Hematopoietic multipotent progenitor cell treated with erythropoietin and hydrocortisone succinate and interleukin-3 and kit ligand, for 6 days (in vitro differentiated cells): ENCODE measurements around the gene RNF182.
"Not testable (repeated sequence)": the region's sequence is repeated elsewhere in the genome, so short reads cannot be mapped to it uniquely, and the experiment has no call there.

ENCODE experiments used
- DNase-seq: peaks from one replicate; pipeline ENCODE4 v3.0.0-alpha.2; 2015

RNF182 gene, protein sequence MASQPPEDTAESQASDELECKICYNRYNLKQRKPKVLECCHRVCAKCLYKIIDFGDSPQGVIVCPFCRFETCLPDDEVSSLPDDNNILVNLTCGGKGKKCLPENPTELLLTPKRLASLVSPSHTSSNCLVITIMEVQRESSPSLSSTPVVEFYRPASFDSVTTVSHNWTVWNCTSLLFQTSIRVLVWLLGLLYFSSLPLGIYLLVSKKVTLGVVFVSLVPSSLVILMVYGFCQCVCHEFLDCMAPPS

DNA sequence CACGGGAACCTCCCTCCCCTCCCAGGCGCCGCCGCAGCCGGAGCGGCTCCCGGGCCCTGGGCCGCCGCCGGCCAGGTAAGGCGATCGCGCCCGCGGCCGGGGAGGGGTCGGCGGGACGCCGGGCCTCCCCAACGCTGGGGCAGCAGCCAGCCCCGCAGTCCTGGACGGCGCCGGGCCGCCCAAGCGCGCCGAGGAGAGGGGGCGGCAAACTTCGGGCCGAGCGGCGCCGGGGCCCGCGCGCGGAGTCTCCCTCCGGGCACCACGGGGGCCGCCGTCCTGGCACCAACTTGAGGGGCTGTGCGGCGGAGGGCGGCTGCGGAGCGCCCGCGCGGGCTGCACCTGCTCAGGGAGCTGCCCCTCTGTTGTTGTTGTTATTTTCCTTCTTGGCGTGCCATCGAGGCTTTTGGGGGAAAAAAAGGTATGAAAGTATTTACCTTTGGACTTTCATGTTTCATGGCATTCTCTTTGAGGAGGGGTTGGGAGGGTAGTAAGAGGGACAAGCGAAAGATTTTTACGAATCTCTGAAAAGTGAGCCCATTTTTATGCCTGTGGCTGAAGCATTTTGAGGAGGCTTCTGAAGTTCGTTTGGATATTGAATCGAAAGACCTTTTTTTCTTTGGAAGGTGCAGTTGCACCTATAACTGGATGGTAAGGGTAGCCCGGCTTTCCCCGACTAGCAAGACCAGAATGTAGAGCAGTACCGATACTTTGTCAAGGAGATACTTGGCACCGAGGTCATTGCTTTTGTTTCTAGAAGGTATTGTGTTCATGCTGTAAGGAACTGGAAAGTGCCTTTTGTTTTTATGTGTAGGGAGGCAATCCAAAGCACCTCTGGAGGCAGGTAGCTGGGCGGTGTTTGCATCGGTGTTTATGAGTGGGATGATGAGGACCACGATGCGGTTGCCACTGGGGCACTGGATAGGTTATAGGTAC lies at the start of gene RNF182:
Gene RNF182, plus strand, starts transcription at position 4 of the 933 bp plus-strand sequence. CDS start 52,168 bp downstream, outside the sequence.
- DNase-seq = no peak

DNA sequence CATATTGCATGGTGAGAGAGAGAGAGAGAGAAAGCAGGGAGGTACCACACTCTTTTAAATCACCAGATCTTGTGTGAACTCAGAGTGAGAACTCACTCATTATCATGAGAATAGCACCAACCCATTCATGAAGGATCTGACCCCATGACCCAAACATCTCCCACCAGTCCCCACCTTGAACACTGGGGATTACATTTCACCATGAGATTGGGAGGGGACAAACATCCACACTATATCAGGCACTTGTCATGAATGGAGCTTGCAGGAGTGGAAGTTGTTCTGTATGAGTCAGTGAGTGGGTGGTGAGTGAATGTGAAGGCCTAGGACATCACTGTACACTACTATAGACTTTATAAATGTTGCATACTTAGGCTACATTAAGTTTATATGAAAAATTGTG lies 47.7 kb upstream of the RNF182 start:
- no peak for DNase-seq

DNA sequence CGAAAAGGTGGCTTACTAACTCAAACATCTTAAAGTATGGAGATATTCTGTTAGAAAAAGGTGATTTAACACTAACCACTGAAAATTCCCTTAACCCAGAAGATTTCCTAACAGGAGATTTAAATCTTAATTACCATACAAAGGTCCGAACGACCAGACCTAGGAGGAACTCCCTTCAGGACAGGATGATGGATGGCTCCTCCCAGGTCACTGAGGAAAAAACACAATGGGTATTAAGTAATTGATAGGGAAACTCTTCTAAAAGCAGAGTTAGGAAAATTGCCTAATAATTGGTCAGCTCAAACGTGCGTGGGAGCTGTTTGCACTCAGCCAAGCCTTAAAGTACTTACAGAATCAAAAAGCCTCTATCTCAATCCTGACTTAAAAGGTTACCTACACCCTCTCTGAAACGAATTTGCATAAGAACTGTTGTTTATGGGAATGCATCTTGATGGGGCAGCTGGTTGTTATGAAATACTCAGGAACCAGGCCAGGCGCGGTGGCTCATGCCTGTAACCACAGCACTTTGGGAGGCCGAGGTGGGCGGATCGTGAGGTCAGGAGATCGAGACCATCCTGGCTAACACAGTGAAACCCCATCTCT lies 44.6 kb upstream of the RNF182 start:
- DNase-seq = not testable (repeated sequence)

DNA sequence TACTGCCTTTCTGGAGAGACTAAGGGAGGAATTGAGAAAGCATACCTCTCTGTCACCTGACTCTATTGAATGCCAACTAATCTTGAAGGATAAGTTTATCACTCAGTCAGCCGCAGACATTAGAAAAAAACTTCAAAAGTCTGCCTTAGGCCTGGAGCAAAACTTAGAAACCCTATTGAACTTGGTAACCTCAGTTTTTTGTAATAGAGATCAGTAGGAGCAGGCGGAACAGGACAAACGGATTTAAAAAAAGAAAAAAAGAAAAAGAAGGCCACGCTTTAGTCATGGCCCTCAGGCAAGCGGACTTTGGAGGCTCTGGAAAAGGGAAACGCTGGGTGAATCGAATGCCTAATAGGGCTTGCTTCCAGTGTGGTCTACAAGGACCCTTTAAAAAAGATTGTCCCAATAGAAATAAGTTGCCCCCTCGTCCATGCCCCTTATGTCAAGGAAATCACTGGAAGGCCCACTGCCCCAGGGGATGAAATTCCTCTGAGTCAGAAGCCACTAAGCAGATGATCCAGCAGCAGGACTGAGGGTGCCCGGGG lies 43.1 kb upstream of the RNF182 start:
- no peak for DNase-seq

DNA sequence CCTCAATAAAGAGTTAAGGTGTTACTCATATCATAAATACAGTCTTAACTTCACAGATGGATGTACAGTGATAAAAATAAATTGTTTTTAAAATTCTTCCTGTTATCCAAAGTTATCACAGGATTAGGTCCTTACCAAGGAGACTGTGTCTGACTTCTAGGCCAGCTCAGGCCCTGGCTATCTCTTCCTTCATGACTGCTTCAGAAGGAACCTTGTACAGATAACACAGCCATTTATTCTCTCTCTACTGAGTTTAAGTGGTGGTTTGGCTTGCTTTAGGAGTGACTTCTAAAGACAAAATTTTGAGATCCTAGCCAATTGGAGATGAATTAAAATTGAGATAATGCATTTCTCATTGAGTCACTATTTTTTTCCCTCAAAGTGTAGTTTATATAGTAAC lies 40.8 kb upstream of the RNF182 start:
- peak; percentile 53 for DNase-seq

DNA sequence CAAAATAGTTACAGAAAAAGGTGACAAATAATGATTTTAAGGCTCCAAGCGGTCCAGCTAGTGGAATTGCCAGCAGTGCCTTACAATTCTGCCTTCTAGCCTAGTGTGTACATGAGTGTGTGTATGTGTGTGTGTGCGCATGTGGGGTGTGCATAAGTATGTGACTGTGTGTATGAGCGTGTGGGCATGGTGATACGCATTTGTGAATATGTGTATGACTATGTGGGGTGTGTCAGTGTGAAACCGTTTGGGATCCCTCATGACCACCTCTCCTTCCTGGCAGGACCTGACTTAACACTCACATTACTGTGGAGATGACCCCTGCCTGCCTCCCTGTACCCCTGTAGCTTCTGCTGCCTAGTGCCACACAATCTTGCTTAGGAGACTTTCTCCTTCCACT lies 40.4 kb upstream of the RNF182 start:
- no peak for DNase-seq

DNA sequence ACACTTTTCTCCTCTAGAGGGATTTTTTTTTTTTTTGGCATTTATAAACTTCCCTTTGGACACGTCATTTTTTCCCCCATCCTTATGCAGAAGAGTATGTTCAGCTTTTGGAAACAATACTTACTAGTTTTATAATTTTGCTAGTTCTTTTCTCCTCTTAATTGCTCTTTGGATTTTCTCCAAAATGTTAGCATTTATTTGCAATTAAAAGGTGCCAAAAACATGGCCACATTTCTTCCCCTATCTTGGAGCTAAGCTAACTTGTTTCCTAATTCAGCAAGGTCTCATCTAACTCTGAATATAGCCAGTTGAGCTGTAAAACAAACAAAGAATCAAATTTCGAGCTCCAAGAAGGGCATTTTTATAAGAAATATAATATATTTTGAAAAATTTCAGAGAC lies 39.2 kb upstream of the RNF182 start:
- DNase-seq = no peak

DNA sequence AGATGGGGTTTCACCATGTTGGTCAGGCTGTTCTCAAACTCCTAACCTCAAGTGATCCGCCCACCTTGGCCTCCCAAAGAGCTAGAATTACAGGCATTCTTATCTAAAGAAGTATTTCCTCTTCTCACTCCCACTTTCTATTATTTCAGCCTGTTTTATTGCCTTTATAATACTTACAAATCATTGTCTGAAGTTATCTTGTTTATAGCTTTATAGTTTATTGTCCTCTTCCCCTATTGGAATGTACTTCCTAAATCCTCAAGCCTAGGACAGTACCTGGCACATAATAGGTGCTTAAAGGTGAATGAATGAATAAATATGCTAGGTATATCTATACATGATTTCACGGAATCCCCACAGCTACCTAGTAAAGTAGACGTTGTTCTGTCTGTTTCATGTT lies 37.8 kb upstream of the RNF182 start:
- no peak for DNase-seq

DNA sequence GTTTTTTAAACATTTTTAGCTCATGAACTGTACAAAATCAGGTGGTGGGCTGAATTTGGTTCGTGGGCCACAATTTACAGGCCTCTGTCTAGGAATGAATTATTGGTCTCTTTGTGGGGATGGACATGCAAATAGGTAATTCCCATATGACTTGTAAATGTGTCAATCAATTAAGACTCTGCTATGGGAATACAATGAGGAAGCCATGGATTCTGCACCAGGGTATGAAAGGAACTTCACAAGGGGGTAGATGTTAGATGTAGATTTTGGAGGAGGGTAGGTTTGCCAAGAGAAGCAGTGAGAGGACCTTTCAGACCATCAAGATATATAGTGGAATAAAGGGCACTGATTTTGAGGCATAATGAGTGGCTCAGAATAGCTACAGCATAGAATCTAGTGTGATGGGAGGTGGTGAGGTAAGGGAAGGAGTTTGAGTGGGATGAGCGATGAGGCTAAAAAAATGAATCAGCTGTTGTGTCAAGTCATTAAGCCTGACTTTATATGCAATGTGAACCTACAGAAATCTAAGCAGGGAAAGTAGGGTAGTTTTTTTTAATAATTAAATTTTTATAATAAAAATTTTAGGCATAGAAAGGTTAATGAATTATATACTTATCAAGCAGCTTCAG lies 32.6 kb upstream of the RNF182 start:
- DNase-seq = no peak

DNA sequence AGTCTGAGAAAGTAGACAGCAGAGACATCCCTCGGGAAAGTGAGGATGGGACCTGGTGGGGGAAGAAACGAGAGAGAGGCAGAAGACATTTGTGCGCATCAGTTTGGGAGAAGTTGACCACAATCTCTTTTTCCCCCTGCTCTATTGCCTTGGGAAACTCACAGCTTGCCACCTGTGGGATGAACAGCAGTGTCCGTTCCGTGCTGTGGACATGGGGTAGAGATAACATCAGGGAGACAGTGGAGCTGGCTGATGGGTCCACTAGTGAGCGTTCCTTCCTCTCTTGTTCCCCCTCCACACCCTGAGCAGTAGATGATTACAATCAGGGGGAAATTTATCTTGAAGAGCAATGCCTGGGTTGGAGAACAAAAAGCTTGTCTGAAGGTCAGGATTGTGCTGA lies 21.8 kb upstream of the RNF182 start:
- DNase-seq = no peak

DNA sequence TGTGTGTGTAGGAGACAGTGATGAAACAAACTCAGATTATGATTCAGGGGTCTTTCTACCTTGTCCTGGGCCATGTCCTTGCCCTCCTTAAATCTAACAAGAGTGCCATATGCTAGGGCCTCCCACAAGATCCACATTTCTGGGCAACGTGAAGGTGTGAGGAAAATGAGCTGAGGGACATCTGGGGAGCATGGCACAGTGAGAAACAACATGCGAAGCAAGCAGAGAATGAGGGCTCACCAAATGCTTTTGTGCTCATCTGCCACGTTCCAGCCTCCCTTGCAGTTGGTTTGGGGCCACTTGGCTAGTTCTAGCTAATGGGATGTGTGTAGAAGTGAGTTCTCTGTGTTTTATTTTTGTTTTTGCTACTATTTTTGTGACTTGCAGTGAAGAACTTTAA lies 21.4 kb upstream of the RNF182 start:
- no peak for DNase-seq

DNA sequence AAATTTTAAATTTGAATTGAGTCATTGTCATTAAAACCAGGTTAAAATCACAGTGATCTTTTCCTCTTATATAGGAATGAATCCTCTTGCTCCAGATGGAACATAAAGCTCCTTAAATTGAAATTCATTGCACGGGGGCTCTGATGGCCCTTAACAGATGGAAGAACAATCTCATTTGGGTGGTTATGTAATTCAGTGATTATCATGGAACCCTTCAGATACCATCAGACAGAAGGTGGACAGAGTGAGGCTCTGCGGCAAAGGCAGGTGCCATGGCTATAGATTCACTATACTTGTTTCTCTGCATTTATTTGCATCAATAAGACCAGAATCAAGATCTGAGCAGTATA lies 17.8 kb upstream of the RNF182 start:
- DNase-seq = no peak

DNA sequence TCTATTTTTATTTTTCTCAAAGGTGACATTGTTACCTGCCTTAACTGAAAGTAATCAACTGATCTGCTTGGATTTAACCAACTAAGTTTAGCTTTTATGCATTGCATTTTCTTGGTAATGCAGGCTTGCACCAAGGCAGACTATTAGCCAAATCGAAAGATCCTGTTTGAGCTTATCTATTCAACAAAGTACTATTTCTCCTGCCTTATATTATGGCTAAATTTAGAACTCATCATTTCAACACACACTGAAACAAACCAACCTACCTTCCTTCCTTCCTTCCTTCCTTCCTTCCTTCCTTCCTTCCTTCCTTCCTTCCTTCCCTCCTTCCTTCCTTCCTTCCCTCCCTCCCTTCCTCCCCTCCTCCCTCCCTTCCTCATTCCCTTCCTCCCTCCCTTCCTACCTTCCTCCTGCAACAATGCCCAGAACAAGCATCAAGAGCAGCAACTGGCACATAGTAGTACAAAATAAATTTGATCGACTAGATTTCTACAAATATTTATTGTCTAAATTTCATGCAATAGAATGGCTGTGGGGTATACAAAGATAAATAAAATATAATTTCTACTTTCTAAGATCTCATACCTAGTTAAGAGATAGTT lies 17.0 kb upstream of the RNF182 start:
- no peak for DNase-seq

DNA sequence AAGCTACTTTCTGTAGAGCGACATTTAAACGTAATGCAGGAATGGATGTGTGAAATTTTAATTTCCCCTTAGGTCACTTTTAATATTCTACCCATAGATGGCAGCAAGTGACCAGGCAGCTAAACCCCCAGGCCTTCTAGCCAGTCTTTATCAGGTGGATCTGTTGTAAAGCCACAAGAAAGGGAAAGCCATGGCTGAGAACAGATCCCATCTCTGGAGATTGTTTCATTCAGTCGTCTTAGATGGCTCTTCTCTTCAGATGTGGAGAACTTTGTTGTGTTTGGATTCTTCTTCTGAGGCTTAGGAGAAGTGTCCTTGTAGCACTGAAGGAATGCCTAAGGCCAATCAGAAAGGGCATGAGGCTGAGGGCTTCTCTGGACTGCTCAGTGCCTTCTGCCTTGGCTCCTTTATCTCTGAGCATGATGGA lies 15.8 kb upstream of the RNF182 start:
- DNase-seq = peak; percentile 90

DNA sequence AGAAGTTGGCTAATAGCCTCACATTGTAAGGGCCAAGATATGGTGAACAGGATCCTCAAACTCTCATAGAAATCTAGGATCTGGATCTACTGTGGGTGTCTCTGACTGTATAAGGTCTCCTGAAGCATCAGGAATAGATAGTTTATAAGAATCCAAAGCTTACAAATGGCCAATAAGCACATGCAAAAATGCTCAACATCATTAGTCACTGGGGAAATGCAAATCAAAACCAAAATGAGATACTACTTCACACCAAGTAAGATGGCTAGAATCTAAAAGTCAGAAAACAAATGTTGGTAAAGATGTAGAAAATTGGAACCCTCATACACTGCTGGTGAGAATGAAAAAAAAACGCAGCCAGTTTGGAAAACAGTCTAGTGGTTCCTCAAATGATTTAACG lies 14.3 kb upstream of the RNF182 start:
- DNase-seq = no peak

DNA sequence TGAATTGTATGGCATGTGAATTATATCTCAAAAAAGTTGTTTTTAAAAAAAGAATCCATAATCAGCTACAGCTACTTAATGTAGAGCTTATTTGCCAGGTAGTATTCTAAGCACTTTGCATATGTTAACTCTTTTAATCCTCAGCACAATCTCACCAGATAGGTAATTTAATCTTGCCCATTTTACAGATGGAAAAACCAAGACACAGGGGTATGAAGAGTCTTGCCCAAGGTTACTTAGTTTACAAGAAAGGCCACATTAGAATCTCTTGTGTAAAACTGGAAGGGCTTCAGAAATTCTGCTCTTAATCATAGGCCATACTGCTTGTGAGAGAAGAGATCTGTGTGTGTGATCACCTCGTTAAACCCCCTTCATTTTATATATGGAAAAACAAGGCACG lies 13.4 kb upstream of the RNF182 start:
- DNase-seq = no peak

DNA sequence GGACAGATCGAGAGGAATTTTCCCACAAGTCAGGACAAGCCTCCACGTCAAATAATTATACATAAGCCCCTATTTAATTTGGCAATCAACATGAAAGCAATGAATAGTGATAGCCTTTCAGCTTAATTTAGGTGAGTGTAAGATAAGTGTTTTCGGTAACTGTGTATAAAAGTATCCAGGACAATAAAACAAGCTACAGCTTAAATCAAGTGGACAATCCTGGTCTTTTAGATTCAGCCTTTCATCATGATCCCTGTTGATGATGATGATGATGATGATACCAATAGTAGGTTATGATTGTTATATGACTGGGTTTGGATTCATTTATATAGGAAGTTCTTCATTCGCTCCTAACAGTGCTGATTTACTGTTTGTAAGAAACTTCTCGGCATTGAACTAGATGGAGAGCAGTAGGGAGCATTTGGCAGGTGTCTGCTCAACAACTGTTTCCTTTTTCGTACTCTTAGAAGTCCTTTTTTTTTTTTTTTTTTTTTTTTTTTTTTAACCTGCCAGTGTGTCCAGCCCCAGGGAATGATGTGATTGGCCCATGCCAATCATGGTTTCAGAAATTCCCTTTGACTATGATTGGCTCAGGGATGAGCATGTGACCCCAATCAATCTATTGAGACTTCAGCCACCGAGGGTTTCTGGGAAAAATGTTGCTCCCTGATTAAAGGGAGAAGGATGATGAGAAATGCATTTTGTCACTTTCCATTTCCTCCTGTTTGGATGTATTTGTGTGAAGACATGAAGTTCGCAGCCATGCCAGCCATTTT lies 11.3 kb upstream of the RNF182 start:
- DNase-seq = no peak

DNA sequence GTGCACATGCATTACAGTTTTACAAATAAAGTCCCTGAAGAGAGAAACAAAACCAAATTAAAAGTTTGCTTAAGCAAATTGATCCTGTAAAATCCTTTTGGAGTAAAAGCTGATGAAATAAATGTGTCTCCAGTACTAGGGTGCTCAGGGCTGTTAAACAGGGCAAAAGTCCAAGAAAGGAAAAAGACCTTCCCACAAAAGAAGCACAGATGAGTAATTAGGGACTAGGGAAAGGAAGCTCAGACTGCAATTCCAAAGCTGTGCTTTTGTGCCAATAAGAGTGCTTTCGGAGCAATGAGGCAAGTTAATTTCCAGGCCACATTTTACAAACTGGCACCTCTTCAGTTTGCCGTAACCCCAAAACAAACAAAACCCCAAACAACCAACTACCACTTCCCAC lies 10.4 kb upstream of the RNF182 start:
- no peak for DNase-seq

DNA sequence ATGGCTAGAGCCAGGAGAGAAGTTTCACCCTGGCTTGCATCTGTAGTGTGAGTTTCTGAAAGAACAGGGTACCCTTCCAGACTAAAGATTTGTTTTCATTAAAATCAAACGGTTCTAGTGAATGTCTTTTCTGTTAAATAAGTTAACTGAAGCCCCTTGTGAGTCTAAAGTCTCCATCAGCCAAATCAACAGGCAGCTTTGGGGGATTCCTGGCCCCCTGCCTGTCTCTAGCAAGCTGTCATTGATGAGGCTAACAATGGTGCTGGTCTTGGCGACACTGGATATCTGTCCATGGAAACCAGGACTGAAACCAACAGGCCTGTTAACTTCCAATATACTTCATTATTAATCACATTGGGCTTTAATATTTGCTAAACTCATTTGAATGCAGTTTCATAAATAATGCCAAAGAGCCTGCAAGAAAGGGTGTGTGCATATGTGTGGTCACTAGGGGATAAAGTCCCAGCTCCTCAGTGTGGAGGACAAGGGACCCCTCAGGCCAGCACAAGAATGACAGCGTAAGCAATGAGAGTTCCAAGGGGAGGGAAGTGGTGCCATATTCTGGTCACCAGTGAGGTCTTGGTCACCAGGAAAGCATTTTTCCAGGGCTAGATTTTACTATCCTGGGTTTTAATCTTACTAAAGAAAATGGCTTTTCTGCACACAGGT lies 9.1 kb upstream of the RNF182 start:
- no peak for DNase-seq

DNA sequence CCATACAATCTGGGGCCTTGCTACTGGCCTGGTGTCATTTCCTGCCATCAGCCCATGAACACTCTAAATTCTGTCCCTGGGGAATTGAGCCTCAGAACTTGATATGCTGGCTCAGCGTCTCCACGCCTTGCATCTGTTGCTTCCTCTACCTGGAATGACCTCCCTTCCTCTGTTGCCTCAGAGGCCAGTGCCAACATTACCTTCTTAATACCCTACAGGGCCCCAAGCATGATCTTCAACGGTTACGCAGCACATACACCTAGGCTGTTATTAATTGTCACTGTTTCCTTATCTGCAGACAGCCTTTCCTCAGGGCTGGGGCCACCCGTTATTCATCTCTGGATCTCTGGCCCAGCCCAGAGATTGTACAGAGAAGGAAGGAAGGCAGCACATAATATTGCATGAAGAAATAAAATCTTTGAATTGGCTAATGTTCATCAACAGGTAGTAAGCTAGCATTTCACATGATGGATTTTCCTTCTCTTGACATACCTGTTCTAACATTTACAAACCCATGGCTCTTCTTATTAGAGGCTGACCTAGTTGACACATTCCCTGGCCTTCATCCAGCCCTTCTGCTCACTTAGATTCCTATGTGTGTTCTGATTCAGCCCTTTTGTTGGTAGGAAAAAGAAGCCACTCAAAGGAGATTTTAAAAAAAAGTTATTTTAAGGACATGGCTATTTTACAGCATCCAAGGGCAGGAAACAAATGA lies 8.4 kb upstream of the RNF182 start:
- DNase-seq = peak; percentile 24

DNA sequence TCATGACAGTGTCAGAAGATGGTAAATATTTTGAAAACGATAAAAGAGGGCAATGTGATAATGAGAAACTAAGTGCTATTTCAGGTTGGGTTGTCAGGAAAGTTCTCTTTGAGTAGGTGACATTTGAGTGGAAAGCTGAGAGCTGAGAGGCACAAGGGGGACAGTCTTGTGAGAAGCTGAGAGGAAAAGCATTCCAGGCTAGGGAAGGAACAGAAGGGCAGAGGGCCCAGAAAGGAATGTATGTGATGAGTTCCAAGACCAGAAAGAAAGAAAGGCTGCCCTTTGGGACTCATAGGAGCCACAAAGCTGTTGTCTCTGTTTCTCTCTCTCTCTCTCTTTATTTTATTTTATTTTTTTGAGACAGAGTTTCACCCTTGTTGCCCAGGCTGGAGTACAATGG lies 7.6 kb upstream of the RNF182 start:
- no peak for DNase-seq
